Left hindlimb (tissue), 1 donor: ENCODE results near the gene SLC35G2.
A peak's percentile ranks its signal among the peaks of the same experiment; 100 is the strongest.
"Not testable (repeated sequence)": the region's sequence is repeated elsewhere in the genome, so short reads cannot be mapped to it uniquely, and the experiment has no call there.

Experiments used
- DNase-seq: peaks from one replicate; pipeline ENCODE4 v3.0.0-alpha.2; 2018

The SLC35G2 gene

GRCh38 chr3:136818769-136819391 lies at the start of gene SLC35G2:
TSS of gene SLC35G2 (plus strand) at chr3:136819126. CDS start at chr3:136854461, 35,335 bp downstream.
- peak; percentile 76 for DNase-seq

- DNase-seq = no peak
Observed at GRCh38 chr3:136772709-136773108, 46.2 kb upstream of the SLC35G2 start.

GRCh38 chr3:136778865-136779264 lies 40.1 kb upstream of the SLC35G2 start:
- no peak for DNase-seq

GRCh38 chr3:136780741-136781140 lies 38.2 kb upstream of the SLC35G2 start:
- DNase-seq = no peak

GRCh38 chr3:136783708-136784191 lies 35.2 kb upstream of the SLC35G2 start:
- DNase-seq = no peak

GRCh38 chr3:136787349-136787748 lies 31.6 kb upstream of the SLC35G2 start:
- no peak for DNase-seq

- no peak for DNase-seq
Observed at GRCh38 chr3:136788154-136788553, 30.8 kb upstream of the SLC35G2 start.

- no peak for DNase-seq
Observed at GRCh38 chr3:136789976-136790375, 28.9 kb upstream of the SLC35G2 start.

GRCh38 chr3:136790786-136791185 lies 28.1 kb upstream of the SLC35G2 start:
- no peak for DNase-seq

- DNase-seq = no peak
Observed at GRCh38 chr3:136792556-136793330, 26.2 kb upstream of the SLC35G2 start.

GRCh38 chr3:136801146-136801545 lies 17.8 kb upstream of the SLC35G2 start:
- DNase-seq = not testable (repeated sequence)

GRCh38 chr3:136802481-136802996 lies 16.4 kb upstream of the SLC35G2 start:
- DNase-seq = peak; percentile 46

- DNase-seq = no peak
Observed at GRCh38 chr3:136804141-136804540, 14.8 kb upstream of the SLC35G2 start.

- no peak for DNase-seq
Observed at GRCh38 chr3:136804813-136805212, 14.1 kb upstream of the SLC35G2 start.

- DNase-seq = no peak
Observed at GRCh38 chr3:136805795-136806194, 13.1 kb upstream of the SLC35G2 start.

GRCh38 chr3:136811701-136812100 lies 7.2 kb upstream of the SLC35G2 start:
- no peak for DNase-seq

GRCh38 chr3:136817448-136817847 lies 1.5 kb upstream of the SLC35G2 start:
- no peak for DNase-seq

- peak; percentile 38 for DNase-seq
Observed at GRCh38 chr3:136818191-136818768, 646 bp upstream of the SLC35G2 start.

GRCh38 chr3:136819392-136819730 lies 435 bp downstream of the SLC35G2 start:
- peak; percentile 42 for DNase-seq

GRCh38 chr3:136819731-136820679 lies 1.1 kb downstream of the SLC35G2 start:
- peak; percentile 67 for DNase-seq

GRCh38 chr3:136831461-136831860 lies 12.5 kb downstream of the SLC35G2 start:
- no peak for DNase-seq

GRCh38 chr3:136835089-136835812 lies 16.3 kb downstream of the SLC35G2 start:
- DNase-seq = no peak
